Testis (tissue), 3 donors: ENCODE measurements around the gene ADGRD1. TPM values are rescaled to one million over a fixed set of nuclear protein-coding genes. Genes with fewer than 3 reads are reported as not detected.

Experiments
- DNase-seq: peaks from one replicate; pipeline ENCODE4 v3.0.0-alpha.2; 2019
- H3K27ac ChIP-seq, 2 donors: fragments of 200-600 bp; sonication (generic); one replicate each; pipeline ENCODE4 v1.5.1; 2019
- H3K27me3 ChIP-seq: fragments of 200-600 bp; sonication (generic); one replicate; pipeline ENCODE4 v1.5.1; 2019
- H3K36me3 ChIP-seq: fragments of 200-600 bp; sonication (generic); one replicate; pipeline ENCODE4 v1.5.1; 2017; ENCODE audit warnings: low read depth; ENCODE audit errors: missing control alignments
- H3K4me1 ChIP-seq: fragments of 200-600 bp; sonication (generic); one replicate; pipeline ENCODE4 v1.5.1; 2019
- H3K4me3 ChIP-seq, 2 donors: fragments of 200-600 bp; sonication (generic); one replicate each; pipeline ENCODE4 v1.5.1; 2017 to 2019
- H3K9me3 ChIP-seq: fragments of 200-600 bp; sonication (generic); one replicate; pipeline ENCODE4 v1.5.1; 2017
- POLR2A ChIP-seq: fragments of 450-650 bp; IDR thresholded peaks from one replicate; pipeline ENCODE4 v1.6.1; 2017; ENCODE audit warnings: antibody characterized with exemption, mild to moderate bottlenecking, moderate library complexity
- WGBS, 2 donors: methylation state at CpG; one replicate each; pipeline ENCODE4 v1.1.5; 2018; 5-methylcytosine and 5-hydroxymethylcytosine counted together
- intact Hi-C: fragments of 100-400 bp; cut with DNase I; formaldehyde crosslinking; loops from one replicate; pipeline ENCODE4 v1.15.1; 2023; ENCODE audit warnings: low total_unique reads
- polyA plus RNA-seq: library from polyadenylated mRNA; stranded (reverse); fragments of 350-450 nt; fragmentation: Illumina TruSeq; extraction: RNeasy Lipid Tissue Mini Kit (QIAGEN cat#74804); gene quantifications from one replicate; pipeline ENCODE4 v1.2.3, GENCODE V29; 2014; ENCODE audit warnings: low read depth, low replicate concordance; ENCODE audit not compliant: insufficient read depth
- total RNA-seq, 2 donors: library from RNA; depleted of rRNA; stranded (reverse); fragments of >200 nt; gene quantifications; one replicate each; pipeline ENCODE4 v1.2.3, GENCODE V29; 2016
- TF ChIP-seq, protein P1 (sequence below), 3 experiments: fragments of 450-650 bp in 2 of 3; fragments of 200-600 bp in 1 of 3; sonication (generic) in 1 of 3; IDR thresholded peaks; one replicate each; pipeline ENCODE4 v1.5.1; 2016 to 2019; ENCODE audit warnings: antibody characterized with exemption in 3 of 3, mild to moderate bottlenecking in 2 of 3, moderate library complexity in 1 of 3

Gene ADGRD1
- total and polyA plus RNA-seq, 3 donors from 2014 or later: 27.2 to 43.2 (median 42.8) TPM

DNA sequence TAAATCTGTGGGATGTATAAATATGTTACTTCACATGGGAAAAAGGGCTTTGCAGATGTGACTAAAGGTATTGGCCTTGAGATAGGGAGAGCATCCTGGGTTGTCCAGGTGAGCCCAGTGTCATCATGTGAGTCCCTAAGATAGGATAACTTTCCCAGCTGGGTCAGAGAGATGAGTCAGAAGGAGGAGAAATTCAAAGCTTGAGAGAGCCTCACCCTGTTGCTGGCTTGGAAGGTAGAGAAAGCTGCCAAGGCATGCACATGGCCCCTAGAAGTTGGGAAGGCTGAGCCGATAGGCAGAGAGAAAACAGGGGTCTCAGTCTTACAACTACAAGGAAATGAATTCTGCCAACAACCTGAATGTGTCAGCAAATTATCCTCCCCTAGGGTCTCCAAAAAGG lies 213.0 kb downstream of the ADGRD1 start:
- H3K4me1 ChIP-seq: peaks cover 3% of the 10 kb centered on the region
- WGBS, 2 donors: 60 to 62% methylated on average over 1 of the region's 1 CpG
- no peak overlapping the region for H3K4me3 ChIP-seq
- intact Hi-C loops: no loop called here
- no peak overlapping the region for H3K27ac ChIP-seq
- TF ChIP-seq POLR2A: no peak
- TF ChIP-seq, protein P1, sequence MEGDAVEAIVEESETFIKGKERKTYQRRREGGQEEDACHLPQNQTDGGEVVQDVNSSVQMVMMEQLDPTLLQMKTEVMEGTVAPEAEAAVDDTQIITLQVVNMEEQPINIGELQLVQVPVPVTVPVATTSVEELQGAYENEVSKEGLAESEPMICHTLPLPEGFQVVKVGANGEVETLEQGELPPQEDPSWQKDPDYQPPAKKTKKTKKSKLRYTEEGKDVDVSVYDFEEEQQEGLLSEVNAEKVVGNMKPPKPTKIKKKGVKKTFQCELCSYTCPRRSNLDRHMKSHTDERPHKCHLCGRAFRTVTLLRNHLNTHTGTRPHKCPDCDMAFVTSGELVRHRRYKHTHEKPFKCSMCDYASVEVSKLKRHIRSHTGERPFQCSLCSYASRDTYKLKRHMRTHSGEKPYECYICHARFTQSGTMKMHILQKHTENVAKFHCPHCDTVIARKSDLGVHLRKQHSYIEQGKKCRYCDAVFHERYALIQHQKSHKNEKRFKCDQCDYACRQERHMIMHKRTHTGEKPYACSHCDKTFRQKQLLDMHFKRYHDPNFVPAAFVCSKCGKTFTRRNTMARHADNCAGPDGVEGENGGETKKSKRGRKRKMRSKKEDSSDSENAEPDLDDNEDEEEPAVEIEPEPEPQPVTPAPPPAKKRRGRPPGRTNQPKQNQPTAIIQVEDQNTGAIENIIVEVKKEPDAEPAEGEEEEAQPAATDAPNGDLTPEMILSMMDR (IDR thresholded peaks at IDR 0.05): no peak
- H3K36me3 ChIP-seq: no peaks in the 10 kb centered on the region
- H3K9me3 ChIP-seq: no peaks in the 10 kb centered on the region
- no peak for DNase-seq
- H3K27me3 ChIP-seq: no peaks in the 10 kb centered on the region

DNA sequence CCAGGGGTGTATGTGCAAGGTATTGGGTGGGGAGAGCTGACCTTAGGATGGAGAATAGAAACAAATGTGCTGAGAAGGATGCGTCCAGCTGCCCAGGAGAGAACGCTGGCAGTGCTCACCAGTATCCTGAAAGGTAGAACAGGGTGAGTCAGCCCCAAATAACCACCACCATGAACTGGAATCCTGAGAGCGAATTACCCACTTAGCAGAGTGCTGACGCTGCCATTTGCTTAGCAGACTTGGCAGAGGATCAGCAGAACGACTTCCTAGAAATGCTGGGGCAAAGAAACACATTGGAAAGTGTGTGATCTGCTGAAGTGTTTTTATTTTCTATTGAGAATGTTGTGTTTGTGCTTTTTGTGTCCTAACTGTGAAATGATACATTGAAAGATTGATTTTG lies 213.6 kb downstream of the ADGRD1 start:
- peak; percentile 60 for DNase-seq
- no peaks in the 10 kb centered on the region for H3K9me3 ChIP-seq
- H3K4me1 ChIP-seq: peaks cover 3% of the 10 kb centered on the region
- H3K36me3 ChIP-seq: no peaks in the 10 kb centered on the region
- H3K27me3 ChIP-seq: no peaks in the 10 kb centered on the region
- 47 to 55% methylated on average over 5 of the region's 5 CpGs for WGBS, 2 donors
- H3K4me3 ChIP-seq: no peak overlapping the region
- intact Hi-C loops: no loop called here
- TF ChIP-seq, protein P1 (IDR thresholded peaks at IDR 0.05): no peak
- TF ChIP-seq POLR2A: no peak
- H3K27ac ChIP-seq: no peak overlapping the region

DNA sequence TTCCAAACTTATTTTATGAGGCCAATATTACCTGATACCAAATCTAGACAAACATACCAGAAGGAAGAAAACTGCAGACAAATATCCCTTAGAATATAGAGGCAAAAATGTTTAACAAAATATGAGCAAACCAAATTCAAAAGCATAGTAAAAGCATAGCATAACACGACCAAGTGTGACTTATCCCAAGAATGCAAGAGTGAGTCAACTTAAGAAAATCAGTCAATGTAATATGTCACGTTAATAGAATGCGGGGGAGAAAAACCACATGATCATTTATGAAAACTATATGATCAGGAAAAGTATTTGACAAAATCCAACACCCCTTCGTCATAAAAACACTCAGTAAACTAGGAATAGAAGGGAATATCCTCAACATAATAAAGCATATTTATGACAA lies 217.3 kb downstream of the ADGRD1 start:
- TF ChIP-seq, protein P1 (IDR thresholded peaks at IDR 0.05): no peak
- TF ChIP-seq POLR2A: no peak
- Histone ChIP-seq H3K4me1 (peaks cover 3% of the 10 kb centered on the region), H3K27ac (no peak overlapping the region), H3K27me3 (no peaks in the 10 kb centered on the region), H3K36me3 (no peaks in the 10 kb centered on the region), H3K4me3 (no peak overlapping the region), H3K9me3 (no peaks in the 10 kb centered on the region)
- no peak for DNase-seq
- intact Hi-C loops: no loop called here
- WGBS, 2 donors: 84 to 86% methylated on average over 4 of the region's 4 CpGs

DNA sequence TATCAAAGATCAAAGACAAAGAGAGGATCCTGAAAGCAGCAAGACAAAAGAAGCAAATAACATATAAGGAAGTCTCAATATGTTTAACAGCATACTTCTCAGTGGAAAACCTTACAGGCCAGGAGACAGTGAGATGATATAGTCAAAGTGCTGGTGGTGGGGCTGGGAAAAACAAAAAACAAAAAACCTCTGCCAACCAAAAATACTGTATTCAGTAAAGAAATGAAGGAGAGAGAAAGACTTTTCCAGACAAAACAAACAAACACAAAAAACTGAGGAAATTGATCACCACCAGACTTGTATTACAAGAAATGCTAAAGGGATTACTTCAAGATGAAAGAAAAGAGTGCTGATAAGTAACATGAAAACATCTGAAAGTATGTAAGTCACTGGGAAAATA lies 221.2 kb downstream of the ADGRD1 start:
- H3K36me3 ChIP-seq: no peaks in the 10 kb centered on the region
- intact Hi-C loops: no loop called here
- H3K9me3 ChIP-seq: no peaks in the 10 kb centered on the region
- no peak overlapping the region for H3K4me3 ChIP-seq
- no peaks in the 10 kb centered on the region for H3K4me1 ChIP-seq
- no peaks in the 10 kb centered on the region for H3K27me3 ChIP-seq
- TF ChIP-seq POLR2A: no peak
- TF ChIP-seq, protein P1 (IDR thresholded peaks at IDR 0.05): no peak
- no peak for DNase-seq
- no peak overlapping the region for H3K27ac ChIP-seq

DNA sequence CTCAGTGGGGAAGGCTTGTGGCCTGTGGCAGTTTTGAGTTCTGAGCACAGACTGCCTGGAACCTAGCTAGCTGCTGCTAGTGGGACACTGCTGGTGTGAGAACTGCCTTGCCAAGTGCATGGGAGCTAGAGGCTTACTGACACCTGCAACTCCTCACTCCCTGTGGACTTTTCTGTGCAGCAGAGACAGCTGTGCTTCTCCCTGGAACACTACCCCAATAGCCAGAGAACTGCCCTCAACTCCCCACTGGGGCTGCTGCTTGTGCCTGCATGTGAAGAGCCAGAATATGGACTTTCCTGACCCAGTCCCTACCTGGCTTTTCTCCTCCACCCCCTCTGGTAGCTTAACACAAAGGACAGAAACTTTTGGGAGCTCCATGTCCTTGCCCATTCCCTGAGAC lies 222.6 kb downstream of the ADGRD1 start:
- Histone ChIP-seq H3K9me3 (no peaks in the 10 kb centered on the region), H3K4me1 (no peaks in the 10 kb centered on the region), H3K4me3 (no peak overlapping the region), H3K36me3 (no peaks in the 10 kb centered on the region), H3K27ac (no peak overlapping the region), H3K27me3 (no peaks in the 10 kb centered on the region)
- intact Hi-C loops: no loop called here
- TF ChIP-seq, protein P1 (IDR thresholded peaks at IDR 0.05): no peak
- no peak for TF ChIP-seq POLR2A
- no peak for DNase-seq
